HG03439 (cell line): ENCODE measurements around the gene ALG9.

Experiments
- ATAC-seq: cut with Tn5 transposase; IDR thresholded peaks from one replicate; pipeline ENCODE4 v1.9.1; 2021; ENCODE audit warnings: mild to moderate bottlenecking, moderate library complexity; ENCODE audit not compliant: unreplicated experiment

ALG9 gene, protein sequence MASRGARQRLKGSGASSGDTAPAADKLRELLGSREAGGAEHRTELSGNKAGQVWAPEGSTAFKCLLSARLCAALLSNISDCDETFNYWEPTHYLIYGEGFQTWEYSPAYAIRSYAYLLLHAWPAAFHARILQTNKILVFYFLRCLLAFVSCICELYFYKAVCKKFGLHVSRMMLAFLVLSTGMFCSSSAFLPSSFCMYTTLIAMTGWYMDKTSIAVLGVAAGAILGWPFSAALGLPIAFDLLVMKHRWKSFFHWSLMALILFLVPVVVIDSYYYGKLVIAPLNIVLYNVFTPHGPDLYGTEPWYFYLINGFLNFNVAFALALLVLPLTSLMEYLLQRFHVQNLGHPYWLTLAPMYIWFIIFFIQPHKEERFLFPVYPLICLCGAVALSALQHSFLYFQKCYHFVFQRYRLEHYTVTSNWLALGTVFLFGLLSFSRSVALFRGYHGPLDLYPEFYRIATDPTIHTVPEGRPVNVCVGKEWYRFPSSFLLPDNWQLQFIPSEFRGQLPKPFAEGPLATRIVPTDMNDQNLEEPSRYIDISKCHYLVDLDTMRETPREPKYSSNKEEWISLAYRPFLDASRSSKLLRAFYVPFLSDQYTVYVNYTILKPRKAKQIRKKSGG

DNA sequence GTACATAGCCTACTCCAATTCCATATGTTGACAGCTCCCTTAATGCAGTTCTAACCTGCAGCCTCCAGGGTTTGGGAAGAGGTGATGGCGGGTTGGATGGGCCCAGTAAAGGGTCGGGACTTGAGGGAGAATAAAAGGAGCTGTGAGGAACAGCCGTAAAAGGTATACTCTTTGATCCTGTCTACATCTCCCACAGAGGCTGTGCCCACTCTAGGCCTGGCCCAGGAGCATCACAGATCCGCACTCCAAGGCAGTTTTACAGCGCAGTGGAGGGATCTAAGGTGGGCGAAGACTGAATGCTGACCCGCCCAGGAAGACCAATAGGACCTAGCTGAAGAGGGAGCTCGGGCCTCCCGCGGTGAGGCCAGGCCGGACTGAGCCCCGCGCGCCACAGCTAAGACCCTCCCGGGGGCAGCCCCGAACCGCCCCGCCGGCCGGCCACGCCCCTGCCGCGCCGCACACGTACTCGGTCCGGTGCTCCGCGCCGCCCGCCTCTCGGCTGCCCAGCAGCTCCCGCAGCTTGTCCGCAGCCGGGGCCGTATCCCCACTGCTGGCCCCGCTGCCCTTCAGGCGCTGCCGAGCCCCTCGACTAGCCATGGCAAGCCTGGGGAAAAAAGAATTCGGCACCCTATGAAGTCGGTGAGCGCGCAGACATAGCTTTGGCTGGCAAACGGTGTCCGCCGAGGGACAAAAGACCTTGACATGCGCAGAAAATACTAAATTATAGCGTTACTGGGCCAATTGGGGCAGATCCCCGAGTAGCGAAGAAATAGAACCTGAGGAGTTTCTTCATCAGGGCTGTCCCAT is at the start of gene ALG9:
Gene ALG9 (minus strand): TSS at position 696 of the 807 bp plus-strand sequence. CDS start 99 bp downstream, at position 597.
- peak; percentile 90 for ATAC-seq

DNA sequence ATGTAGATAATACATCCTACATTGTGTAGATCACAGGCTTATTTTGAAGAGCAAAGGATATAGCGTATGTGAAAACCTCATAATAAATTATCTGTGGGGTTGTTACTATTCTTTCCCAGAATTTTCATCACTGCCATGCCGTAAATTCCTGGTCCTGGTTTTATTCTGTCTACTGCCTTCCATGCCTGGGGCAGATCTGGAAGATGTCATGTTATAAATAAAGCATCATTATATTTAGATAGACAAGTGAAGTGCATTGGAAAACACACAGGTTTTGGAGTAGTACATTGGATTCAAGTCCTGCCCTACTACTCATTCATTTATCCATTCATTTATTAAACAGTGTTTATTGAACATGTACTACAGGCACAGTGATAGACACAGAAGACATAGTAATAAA is 49.5 kb upstream of the ALG9 start:
- ATAC-seq: no peak

DNA sequence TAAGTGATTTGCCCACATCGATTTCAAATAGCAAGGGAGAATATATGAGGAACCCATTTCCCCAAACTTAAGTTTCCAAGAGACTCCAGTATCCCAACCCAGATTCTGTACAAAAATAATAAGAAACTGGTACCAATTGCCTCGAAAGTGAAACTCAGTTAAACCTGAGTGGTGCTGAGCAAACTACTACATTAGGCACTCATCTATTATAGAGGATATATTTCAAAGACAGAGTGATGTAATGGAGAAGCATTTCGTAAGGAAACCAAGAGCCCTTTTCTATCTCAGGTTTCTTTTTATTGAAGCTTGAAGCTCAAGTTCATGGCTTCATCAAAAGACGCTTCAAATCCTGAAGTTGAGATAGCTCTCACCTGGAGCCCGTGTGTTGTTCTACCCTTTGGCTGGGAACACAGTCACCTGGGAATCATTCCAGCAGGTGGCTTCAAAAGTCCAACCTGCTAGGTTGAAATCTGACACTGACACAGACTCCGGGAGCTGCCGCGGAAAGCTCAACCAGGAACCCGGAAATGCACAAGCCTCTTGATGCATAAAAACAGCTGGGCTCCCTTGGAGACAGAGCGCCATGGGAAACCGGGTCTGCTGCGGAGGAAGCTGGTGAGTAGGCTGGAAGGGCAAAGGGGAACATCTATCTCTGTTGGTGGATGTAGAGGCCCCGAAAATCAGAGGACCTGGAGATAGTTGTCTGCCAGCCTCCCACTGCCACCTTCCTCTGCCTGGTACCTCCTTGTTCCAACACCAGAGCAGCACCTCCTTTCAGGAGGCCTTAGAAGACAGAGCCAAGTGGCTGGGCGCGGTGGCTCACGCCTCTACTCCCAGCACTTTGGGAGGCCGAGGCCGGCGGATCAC is 47.2 kb upstream of the ALG9 start, which contains the start of gene C11orf52:
Gene C11orf52 (plus strand): TSS at position 524 of the 867 bp plus-strand sequence. CDS start 60 bp downstream, at position 584.
- no peak for ATAC-seq

DNA sequence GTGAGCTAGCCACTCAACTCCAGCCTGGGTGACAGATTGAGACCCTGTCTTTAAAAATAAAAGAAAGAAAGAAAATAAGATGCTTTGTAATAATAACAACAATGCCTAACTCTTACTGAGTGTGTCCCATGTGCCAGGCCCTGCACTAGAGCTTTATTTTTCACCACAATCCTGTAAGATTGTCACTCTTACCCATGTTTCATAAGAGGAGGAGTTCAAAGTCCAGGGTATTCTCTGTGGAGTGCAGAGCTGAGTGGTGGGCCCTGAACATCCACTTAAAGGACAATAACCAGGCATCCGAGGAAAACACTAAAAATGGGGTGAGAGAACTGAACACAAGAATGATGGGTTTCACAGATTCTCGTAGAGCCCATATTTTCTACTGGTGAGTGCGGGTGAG is 46.4 kb upstream of the ALG9 start:
- ATAC-seq: no peak

DNA sequence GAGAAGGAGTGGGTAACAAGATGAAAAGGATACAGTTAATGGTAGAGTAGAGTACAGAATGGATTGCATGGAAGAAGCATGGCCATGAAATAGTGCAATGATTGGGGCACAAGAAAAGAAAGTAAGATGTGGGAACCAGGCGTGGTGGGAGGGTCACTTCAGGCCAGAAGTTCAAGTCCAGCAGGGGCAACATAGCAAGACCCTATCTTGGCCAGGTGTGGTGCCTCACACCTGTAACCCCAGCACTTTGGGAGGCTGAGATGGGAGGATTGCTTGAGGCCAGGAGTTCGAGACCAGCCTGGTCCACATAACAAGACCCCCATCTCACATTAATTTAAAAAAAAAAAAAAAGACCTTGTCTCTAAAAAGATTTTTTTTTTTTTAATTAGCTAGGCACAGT is 45.9 kb upstream of the ALG9 start:
- no peak for ATAC-seq

DNA sequence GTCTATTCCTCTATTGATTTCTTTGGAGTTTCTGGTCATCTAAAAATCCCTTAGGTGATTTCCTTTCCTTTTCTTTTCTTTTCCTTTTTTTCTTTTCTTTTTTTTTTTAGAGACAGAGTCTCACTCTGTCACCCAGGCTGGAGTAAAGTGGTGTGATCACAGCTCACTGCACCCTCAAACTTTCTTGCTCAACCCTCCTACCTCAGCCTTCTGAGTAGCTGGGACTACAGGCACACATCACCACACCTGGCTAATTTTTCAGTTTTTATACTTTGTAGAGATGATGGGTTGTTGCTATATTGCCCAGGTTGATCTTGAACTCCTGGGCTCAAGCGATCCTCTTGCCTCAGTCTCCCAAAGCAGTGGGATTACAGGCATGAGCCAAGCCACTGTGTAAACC is 45.4 kb upstream of the ALG9 start:
- no peak for ATAC-seq

DNA sequence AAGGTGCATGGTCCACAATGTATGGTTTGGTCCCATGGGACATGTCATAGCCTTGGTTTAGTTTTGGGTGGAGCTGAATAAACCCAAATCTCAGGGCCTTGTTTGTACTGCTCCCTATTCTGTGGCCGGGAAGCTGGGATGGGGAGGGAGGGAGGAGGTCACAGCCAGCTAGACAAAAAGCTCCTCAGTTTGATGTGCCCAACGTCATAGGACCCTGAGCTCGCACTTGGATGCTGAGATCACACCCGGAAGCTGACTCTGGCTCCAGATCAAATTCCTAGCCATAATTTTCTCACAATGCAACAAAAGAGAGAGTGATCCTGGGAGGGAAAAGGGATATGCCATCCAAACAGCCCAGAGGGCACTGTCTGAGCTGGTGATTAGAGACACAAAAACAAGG is 42.6 kb upstream of the ALG9 start:
- no peak for ATAC-seq

DNA sequence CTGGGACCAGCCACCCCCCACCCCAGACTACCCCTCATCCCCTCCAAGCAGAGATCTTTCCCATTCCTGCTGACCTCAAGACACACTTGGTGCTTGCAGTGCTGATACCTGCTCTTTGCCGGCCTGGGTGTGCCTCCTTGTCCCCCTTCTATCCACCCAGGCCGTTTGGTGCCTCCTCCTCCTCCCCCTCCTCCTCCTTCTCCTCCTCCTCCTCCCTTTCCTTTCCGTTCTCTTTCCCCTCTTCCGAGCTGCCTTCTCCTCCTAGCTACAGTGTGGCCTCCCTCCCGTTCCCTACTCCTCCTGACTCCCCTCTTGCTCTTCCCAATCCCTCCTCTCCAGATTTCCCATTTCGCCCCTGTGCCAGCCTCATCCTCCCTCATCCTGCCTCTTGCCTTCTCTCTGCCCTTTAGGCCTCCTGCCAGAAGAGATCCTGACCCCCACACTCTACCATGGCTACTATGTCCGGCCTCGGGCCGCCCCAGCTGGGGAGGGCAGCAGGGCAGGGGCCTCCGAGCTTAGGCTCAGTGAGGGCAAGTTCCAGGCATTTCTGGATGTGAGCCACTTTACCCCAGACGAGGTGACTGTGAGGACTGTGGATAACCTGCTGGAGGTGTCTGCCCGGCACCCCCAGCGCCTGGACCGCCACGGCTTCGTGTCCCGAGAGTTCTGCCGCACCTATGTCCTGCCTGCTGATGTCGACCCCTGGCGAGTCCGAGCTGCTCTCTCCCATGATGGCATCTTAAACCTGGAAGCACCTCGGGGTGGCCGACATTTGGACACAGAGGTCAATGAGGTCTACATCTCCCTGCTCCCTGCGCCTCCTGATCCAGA is 41.9 kb upstream of the ALG9 start:
- ATAC-seq: no peak

DNA sequence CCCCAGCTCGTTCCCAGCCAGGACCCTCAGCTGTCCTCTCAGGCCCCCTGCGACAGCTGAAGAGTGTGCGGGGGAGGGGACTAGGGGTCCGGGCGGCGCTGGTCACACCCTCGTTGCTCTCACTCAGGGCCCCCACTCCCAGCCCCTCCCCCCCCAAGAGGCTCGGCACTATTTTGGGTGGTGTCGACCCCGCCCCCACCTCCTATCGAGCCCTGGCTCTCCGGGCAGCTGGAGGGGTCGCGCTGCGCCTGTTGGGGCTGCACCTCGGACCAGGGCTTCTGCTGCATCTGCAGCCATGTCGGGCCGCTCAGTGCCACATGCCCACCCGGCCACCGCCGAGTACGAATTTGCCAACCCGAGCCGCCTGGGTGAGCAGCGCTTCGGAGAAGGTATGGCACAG is 41.2 kb upstream of the ALG9 start, which contains the start of gene HSPB2:
Gene HSPB2 (plus strand): TSS at position 200 of the 400 bp plus-strand sequence. CDS start 96 bp downstream, at position 296.
- ATAC-seq: no peak

DNA sequence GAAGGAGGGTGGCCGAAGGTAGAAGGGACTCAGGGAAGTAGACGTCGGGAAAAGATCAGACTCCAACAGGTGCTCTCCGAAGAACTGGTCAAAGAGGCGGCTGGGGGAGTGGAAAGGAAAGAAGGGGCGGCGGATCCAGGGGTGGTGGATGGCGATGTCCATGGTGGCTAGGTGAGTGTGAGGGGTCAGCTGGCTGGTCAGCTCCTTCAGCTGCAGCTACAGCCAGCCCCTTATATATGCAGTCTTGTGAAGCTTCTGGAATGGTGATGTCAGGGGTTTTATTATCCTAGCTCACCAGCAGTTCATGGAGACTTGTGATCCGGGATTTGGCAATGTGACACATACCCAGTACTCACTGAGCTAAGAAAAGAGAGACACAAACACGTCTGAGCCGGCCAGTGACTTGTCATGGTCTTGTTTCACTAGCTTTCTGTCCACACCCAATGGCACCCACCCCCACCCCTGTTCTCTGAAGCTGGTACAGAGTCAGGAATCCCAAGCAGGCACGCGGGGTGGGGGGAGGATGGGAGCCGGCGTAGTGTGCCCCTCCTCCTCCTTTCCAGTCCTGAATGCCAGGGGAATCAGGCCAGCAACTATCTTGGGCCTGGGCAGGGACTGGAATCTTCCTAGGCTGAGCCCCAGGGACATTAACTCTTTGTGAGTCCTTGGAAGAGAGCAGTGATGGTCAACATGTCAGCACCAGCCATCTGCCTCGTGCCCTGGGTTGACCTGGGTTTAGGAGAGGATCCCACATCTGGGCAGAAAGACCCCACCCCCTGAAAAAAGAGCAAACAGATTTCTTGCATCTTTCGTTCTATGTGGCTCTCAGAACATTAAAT is 40.4 kb upstream of the ALG9 start, which contains the start of gene CRYAB:
Gene CRYAB (minus strand): TSS at position 208 of the 839 bp plus-strand sequence. CDS start 46 bp downstream, at position 162.
- no peak for ATAC-seq

DNA sequence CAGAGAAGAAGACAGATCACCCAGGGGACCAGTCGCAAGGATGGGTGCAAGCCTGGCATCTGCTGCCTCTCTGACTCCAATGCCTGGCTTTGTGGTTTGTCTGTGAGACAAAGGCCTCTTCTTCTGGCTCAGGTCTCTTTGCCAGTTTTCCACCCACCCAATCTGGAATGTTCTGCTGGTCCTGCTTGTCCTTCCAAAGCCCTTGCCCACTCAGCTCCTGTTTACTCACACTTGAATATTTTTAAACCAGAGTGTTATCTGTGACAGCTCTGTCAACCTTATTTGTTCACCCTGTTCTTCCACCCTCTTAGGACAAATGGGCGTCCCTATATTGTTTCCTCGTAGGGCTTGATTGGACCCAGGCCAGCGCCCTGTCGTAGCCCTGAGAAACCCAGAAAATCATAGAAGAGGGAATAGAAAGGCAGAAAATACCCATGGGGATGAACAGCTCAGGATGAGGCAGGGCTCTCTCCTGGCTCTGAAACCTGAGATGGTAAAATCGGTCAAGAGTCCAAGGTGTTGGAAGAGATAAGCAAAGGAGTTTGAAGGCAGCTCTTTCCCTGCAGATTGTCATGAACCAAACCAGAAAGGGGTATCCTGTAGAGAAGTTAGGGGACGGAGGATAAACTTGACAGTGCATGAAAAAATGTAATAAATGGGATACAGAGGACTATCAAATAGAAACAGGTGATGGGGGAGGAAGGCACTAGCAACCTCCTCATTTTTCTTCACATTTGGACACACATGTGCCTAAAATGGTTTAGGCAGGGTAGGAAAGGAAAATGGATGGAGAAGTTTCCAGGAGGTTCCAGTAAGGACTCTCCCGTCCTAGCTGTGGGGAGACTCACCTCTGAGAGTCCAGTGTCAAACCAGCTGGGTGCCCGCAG is 39.5 kb upstream of the ALG9 start:
- no peak for ATAC-seq

DNA sequence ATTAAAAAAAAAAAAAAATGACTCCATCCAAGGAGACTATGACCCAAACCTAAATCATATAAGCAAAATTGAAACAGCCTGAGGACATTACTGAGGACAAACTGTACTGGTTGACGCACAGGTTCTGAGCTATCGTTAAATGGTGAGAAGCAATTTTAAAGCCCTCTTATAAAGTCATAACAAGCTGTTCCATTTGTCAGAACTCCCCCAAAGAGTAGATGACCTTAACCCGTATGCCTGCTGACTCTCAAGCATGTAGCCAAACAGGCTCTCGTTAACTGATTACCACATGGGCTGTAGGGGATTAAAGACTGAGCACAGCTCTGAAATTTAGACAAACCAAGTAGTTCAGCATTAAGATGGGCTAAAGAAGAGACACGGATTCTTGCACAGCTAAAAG is 38.0 kb upstream of the ALG9 start:
- no peak for ATAC-seq

DNA sequence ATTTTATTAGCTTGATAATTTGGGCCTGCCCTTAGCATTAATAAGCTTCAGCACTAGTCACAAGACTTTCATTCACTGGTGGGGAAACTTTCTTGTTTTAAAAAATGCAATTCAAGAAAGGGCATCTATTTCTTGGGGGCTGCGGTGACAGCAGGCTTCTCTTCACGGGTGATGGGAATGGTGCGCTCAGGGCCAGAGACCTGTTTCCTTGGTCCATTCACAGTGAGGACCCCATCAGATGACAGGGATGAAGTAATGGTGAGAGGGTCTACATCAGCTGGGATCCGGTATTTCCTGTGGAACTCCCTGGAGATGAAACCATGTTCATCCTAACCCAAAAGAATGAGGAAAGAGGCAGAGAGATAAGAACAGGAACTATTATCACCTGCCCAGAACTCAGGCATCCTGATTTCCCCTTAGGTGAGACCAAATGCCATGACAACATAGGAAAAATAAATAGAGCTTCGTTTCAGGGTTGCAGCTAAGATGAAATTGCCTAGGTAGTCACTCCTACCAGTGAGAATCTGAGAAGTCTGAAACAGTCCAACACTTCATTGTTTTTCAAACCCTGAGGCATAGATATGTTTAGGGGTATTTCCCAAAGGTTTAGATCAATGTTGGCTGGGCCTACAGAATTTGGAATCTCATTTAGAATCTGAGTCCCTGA is 37.4 kb upstream of the ALG9 start:
- no peak for ATAC-seq

DNA sequence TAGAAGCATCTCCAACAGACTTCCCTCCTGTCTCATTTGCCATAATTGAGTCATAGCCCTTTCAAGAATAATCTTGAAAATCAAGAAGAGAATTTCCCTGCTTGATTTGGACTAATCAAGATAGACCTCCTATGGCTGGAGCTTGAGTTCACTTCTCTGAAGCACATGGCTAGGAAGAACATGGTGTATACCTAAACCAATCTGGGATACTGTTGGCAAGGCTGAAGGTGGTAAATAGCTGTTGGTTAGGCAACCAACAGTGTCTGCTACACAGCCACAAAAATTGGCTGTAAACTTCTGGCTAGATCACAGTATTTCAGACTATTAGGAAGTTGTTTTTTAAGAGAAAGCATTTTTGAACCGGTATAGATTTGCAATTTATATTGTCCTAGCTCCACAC is 35.3 kb upstream of the ALG9 start:
- no peak for ATAC-seq

DNA sequence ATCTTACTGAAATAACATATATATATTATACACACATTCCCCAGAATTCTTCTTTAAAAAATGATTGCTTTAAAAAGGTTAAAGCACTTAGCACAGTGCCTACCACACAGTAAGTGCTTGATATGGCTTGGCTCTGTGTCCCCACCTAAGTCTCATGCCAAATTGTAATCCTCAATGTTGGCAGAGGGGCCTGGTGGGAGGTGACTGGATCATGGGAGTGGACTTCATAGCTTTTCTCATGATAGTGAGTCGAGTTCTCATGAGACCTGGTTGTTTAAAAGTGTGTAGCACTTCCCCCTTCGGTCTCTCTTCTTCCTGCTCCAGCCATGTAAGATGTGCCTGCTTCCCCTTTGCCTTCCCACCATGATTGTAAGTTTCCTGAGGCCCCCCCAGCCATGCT is 34.0 kb upstream of the ALG9 start:
- no peak for ATAC-seq

DNA sequence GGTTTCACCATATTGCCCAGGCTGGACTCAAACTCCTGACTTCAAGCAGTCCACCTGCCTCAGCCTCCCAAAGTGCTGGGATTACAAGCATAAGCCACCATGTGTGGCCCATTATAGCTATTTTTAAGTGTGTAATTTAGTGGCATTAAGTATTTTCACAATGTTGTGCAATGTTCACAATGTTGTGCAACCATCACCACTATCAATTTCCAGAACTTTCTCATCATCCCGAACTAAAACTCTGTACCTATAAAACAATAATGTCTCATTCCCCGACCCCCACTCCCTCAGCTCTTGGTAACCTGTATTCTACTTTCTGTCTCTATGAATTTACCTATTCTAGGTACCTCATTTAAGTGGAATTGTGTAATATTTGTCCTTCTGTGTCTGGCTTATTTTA is 15.5 kb upstream of the ALG9 start:
- no peak for ATAC-seq

DNA sequence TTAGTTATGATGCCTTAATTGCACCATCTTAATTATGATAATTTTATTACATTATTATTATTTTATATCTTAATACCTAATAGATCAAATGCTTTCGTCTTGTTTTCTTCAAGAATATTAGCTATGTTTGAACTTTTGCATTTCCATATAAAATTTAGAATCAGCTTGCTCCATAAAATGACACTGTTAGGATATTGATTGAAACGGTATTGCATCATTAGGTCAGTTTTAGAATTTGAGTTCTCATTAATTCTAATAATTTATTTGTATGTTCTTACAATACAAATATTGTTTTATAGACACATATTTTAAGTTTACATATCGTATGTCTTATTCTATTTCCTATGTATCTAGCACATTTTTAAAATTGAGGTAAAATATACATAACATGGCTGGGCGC is 14.7 kb upstream of the ALG9 start:
- ATAC-seq: no peak
